A673 (cell line): Measurements from ENCODE around the gene ACTL7B. TPM values are rescaled to one million over a fixed set of nuclear protein-coding genes. Genes with fewer than 3 reads are reported as not detected.
A peak's percentile ranks its signal among the peaks of the same experiment; 100 is the strongest.

ENCODE experiments used
- BruUV-seq: library from RNA; stranded (reverse); fragments of 400-500 nt; replicated peaks from 2 replicates; lab custom pipeline; 2021; lab: Mats Ljungman, UMichigan
- CTCF ChIA-PET: fragments of 300-600 bp; sonication (Branson Sonifier 250); formaldehyde crosslinking; loops from one replicate; lab custom pipeline; 2022; ENCODE audit warnings: antibody characterized with exemption; lab: Charles Lee
- POLR2A ChIA-PET: fragments of 300-600 bp; sonication (Branson Sonifier 250); formaldehyde crosslinking; loops from one replicate; lab custom pipeline; 2022; ENCODE audit warnings: antibody characterized with exemption; ENCODE audit not compliant: low non-redundant PET; lab: Charles Lee
- DNase-seq: peaks from one replicate; pipeline ENCODE4 v3.0.0-alpha.2; 2015; ENCODE audit warnings: low spot score
- H3K27ac ChIP-seq: fragments of 200-600 bp; sonication (generic); 2 replicates; pipeline ENCODE4 v1.5.1; 2016; ENCODE audit warnings: mixed run types, low read depth, mild to moderate bottlenecking, mixed read lengths, antibody characterized with exemption, low read length; ENCODE audit not compliant: poor library complexity, severe bottlenecking
- H3K27me3 ChIP-seq: fragments of 200-600 bp; sonication (generic); replicated peaks from 2 replicates; pipeline ENCODE4 v1.6.1; 2017; ENCODE audit warnings: mixed run types, low read depth, mild to moderate bottlenecking, mixed read lengths, antibody characterized with exemption, low read length; ENCODE audit not compliant: insufficient read depth, poor library complexity
- H3K36me3 ChIP-seq: fragments of 200-600 bp; sonication (generic); 2 replicates; pipeline ENCODE4 v1.6.1; 2016; ENCODE audit warnings: mixed run types, mild to moderate bottlenecking, mixed read lengths, antibody characterized with exemption, low read length; ENCODE audit not compliant: insufficient read depth, poor library complexity, severe bottlenecking
- H3K4me1 ChIP-seq: fragments of 200-600 bp; sonication (generic); 2 replicates; pipeline ENCODE4 v1.6.1; 2017; ENCODE audit warnings: mixed run types, mild to moderate bottlenecking, mixed read lengths, antibody characterized with exemption, low read length; ENCODE audit not compliant: insufficient read depth, poor library complexity, severe bottlenecking
- H3K4me3 ChIP-seq: fragments of 200-600 bp; sonication (generic); 2 replicates; pipeline ENCODE4 v1.5.1; 2016; ENCODE audit warnings: low read depth, mixed run types, mild to moderate bottlenecking, mixed read lengths, low read length; ENCODE audit not compliant: poor library complexity, severe bottlenecking
- H3K9me3 ChIP-seq: fragments of 200-600 bp; sonication (generic); 2 replicates; pipeline ENCODE4 v1.6.1; 2016; ENCODE audit warnings: mixed run types, low read depth, mild to moderate bottlenecking, mixed read lengths, antibody characterized with exemption, low read length; ENCODE audit not compliant: poor library complexity, severe bottlenecking
- CTCF ChIP-seq: fragments of 300-800, 200-600 bp; sonication (generic); conservative IDR thresholded peaks from 2 replicates; pipeline ENCODE4 v1.5.1; 2017; ENCODE audit warnings: low read depth, mild to moderate bottlenecking, antibody characterized with exemption, low read length, moderate library complexity, mixed read lengths
- EZH2 ChIP-seq: fragments of 200-600 bp; sonication (generic); IDR thresholded peaks from 2 replicates; pipeline ENCODE4 v1.6.1; 2017; ENCODE audit warnings: borderline replicate concordance, low read depth, mild to moderate bottlenecking, mixed read lengths, antibody characterized with exemption, low read length; ENCODE audit not compliant: poor library complexity, severe bottlenecking
- intact Hi-C: fragments of 100-400 bp; cut with micrococcal nuclease; formaldehyde crosslinking; loops from one replicate; pipeline ENCODE4 v1.10.0; 2022; ENCODE audit not compliant: unreplicated experiment
- total RNA-seq: library from RNA; stranded (reverse); gene quantifications from 2 replicates; pipeline ENCODE4 v1.2.3, GENCODE V29; 2021

ACTL7B gene
- total RNA-seq, 1 experiment from 2014 or later = not detected

- BruUV-seq = no TSS peak
These were observed 9.3 kb upstream of the ACTL7B start for GRCh38 chr9:108865037-108865436.

GRCh38 chr9:108864446-108864845 lies 8.7 kb upstream of the ACTL7B start:
- H3K27me3 ChIP-seq = no peaks in the 10 kb centered on the region
- peaks cover 15% of the 10 kb centered on the region for H3K4me1 ChIP-seq
- ChIA-PET CTCF (no interaction called here), POLR2A (no interaction called here)
- H3K9me3 ChIP-seq = no peaks in the 10 kb centered on the region
- H3K36me3 ChIP-seq = no peaks in the 10 kb centered on the region
- BruUV-seq = no TSS peak
- H3K27ac ChIP-seq = no peak overlapping the region
- DNase-seq = no peak
- intact Hi-C loops = no loop called here
- no peak overlapping the region for H3K4me3 ChIP-seq
- TF ChIP-seq CTCF (peak; percentile 19; the same call in 1 of the 2 replicates), EZH2 (no peak)

More at GRCh38 chr9:108865037-108865436, 9.3 kb upstream of the ACTL7B start:
- no peak for DNase-seq
- no peaks in the 10 kb centered on the region for H3K27me3 ChIP-seq
- TF ChIP-seq EZH2 = no peak
- TF ChIP-seq CTCF = no peak
- intact Hi-C loops = no loop called here
- H3K4me1 ChIP-seq = peaks cover 15% of the 10 kb centered on the region
- ChIA-PET CTCF (no interaction called here), POLR2A (no interaction called here)
- H3K36me3 ChIP-seq = no peaks in the 10 kb centered on the region
- no peak overlapping the region for H3K27ac ChIP-seq
- H3K4me3 ChIP-seq = no peak overlapping the region
- H3K9me3 ChIP-seq = no peaks in the 10 kb centered on the region

- no peak for DNase-seq
- no peak for TF ChIP-seq EZH2
- no peak for TF ChIP-seq CTCF
- Histone ChIP-seq H3K4me3 (no peak overlapping the region), H3K9me3 (no peaks in the 10 kb centered on the region), H3K27me3 (no peaks in the 10 kb centered on the region), H3K4me1 (peaks cover 15% of the 10 kb centered on the region), H3K36me3 (no peaks in the 10 kb centered on the region), H3K27ac (no peak overlapping the region)
- ChIA-PET CTCF (no interaction called here), POLR2A (no interaction called here)
- intact Hi-C loops = no loop called here
- no TSS peak for BruUV-seq
These were observed 8.1 kb upstream of the ACTL7B start for GRCh38 chr9:108863891-108864290.
